ENCODE data around the gene MPO.

The MPO gene

GRCh38 chr17:58306131-58306951 lies 25.6 kb upstream of the MPO start:
- H3K9me3 ChIP-seq (ENCODE audit: control extremely low read depth in 1 of 5, control insufficient read depth in 4 of 5, insufficient read depth in 2 of 5, low read depth in 1 of 5, low read length in 4 of 5), result no peaks in the 10 kb centered on the region
- ChIA-PET CTCF (interaction anchor here (0.9 to 7.0 kb wide), 4 partner anchors 10 to 107 kb away, joined by 3 to 55 read pairs (median 8); partner anchors contain the start of gene MPO), POLR2A (no interaction called here)
- H3K27me3 ChIP-seq (replicated peaks in 2 of 5; ENCODE audit: control insufficient read depth in 4 of 5, insufficient read depth in 5 of 5, low read length in 4 of 5), result no peaks in the 10 kb centered on the region
- no peak for DNase-seq
- peaks cover 0 to 54% (median 10%) of the 10 kb centered on the region in 4 experiments for H3K4me1 ChIP-seq (ENCODE audit: control extremely low read depth in 1 of 4, control insufficient read depth in 4 of 4, insufficient read depth in 4 of 4, low read length in 3 of 4)
- WGBS (ENCODE audit: insufficient coverage), result 94% methylated on average over 9 of the region's 19 CpGs
- no peak overlapping the region for H3K4me3 ChIP-seq (ENCODE audit: control insufficient read depth in 1 of 7, extremely low read depth in 1 of 7, insufficient read depth in 4 of 7, low read depth in 2 of 7, low read length in 6 of 7)
- H3K27ac ChIP-seq (ENCODE audit: insufficient read depth in 1 of 2, low read depth in 1 of 2, low read length in 2 of 2, poor library complexity in 1 of 2, severe bottlenecking in 2 of 2), result no peak overlapping the region
- H3K36me3 ChIP-seq (ENCODE audit: control insufficient read depth in 4 of 4, insufficient read depth in 4 of 4, low read length in 3 of 4), result peaks cover 0 to 64% (median 0%) of the 10 kb centered on the region in 4 experiments

GRCh38 chr17:58305626-58306025 lies 24.9 kb upstream of the MPO start:
- peaks cover 0 to 60% (median 10%) of the 10 kb centered on the region in 4 experiments for H3K4me1 ChIP-seq (ENCODE audit: control extremely low read depth in 1 of 4, control insufficient read depth in 4 of 4, insufficient read depth in 4 of 4, low read length in 3 of 4)
- DNase-seq, result no peak
- no peak overlapping the region for H3K4me3 ChIP-seq (ENCODE audit: control insufficient read depth in 1 of 7, extremely low read depth in 1 of 7, insufficient read depth in 4 of 7, low read depth in 2 of 7, low read length in 6 of 7)
- H3K9me3 ChIP-seq (ENCODE audit: control extremely low read depth in 1 of 5, control insufficient read depth in 4 of 5, insufficient read depth in 2 of 5, low read depth in 1 of 5, low read length in 4 of 5), result no peaks in the 10 kb centered on the region
- ChIA-PET POLR2A (no interaction called here), CTCF (interaction anchor here (0.9 to 7.0 kb wide), 6 partner anchors 11 to 209 kb away, joined by 3 to 55 read pairs (median 5); partner anchors contain the start of genes MPO and MTMR4)
- WGBS (ENCODE audit: insufficient coverage), result 95% methylated on average over 4 of the region's 8 CpGs
- no peaks in the 10 kb centered on the region for H3K27me3 ChIP-seq (replicated peaks in 2 of 5; ENCODE audit: control insufficient read depth in 4 of 5, insufficient read depth in 5 of 5, low read length in 4 of 5)
- H3K36me3 ChIP-seq (ENCODE audit: control insufficient read depth in 4 of 4, insufficient read depth in 4 of 4, low read length in 3 of 4), result peaks cover 0 to 60% (median 0%) of the 10 kb centered on the region in 4 experiments
- H3K27ac ChIP-seq (ENCODE audit: insufficient read depth in 1 of 2, low read depth in 1 of 2, low read length in 2 of 2, poor library complexity in 1 of 2, severe bottlenecking in 2 of 2), result no peak overlapping the region

- no peak overlapping the region for H3K27ac ChIP-seq (ENCODE audit: insufficient read depth in 1 of 2, low read depth in 1 of 2, low read length in 2 of 2, poor library complexity in 1 of 2, severe bottlenecking in 2 of 2)
- H3K9me3 ChIP-seq (ENCODE audit: control extremely low read depth in 1 of 5, control insufficient read depth in 4 of 5, insufficient read depth in 2 of 5, low read depth in 1 of 5, low read length in 4 of 5), result no peaks in the 10 kb centered on the region
- 99% methylated on average over 13 of the region's 14 CpGs for WGBS (ENCODE audit: insufficient coverage)
- no peak for DNase-seq
- ChIA-PET CTCF (interaction anchor here (1.0 to 7.0 kb wide), 12 partner anchors 10 to 210 kb away, joined by 3 to 55 read pairs (median 6); partner anchors contain the start of genes MPO, MTMR4 and TSPOAP1), POLR2A (no interaction called here)
- no peaks in the 10 kb centered on the region for H3K27me3 ChIP-seq (replicated peaks in 2 of 5; ENCODE audit: control insufficient read depth in 4 of 5, insufficient read depth in 5 of 5, low read length in 4 of 5)
- no peak overlapping the region for H3K4me3 ChIP-seq (ENCODE audit: control insufficient read depth in 1 of 7, extremely low read depth in 1 of 7, insufficient read depth in 4 of 7, low read depth in 2 of 7, low read length in 6 of 7)
- peaks cover 0 to 54% (median 9%) of the 10 kb centered on the region in 4 experiments for H3K4me1 ChIP-seq (ENCODE audit: control extremely low read depth in 1 of 4, control insufficient read depth in 4 of 4, insufficient read depth in 4 of 4, low read length in 3 of 4)
- peaks cover 0 to 54% (median 0%) of the 10 kb centered on the region in 4 experiments for H3K36me3 ChIP-seq (ENCODE audit: control insufficient read depth in 4 of 4, insufficient read depth in 4 of 4, low read length in 3 of 4)
These were observed 24.2 kb upstream of the MPO start for GRCh38 chr17:58304750-58305486.

- 46% methylated on average over 3 of the region's 10 CpGs for WGBS (ENCODE audit: insufficient coverage)
- Histone ChIP-seq H3K4me3 (ENCODE audit: control insufficient read depth in 1 of 7, extremely low read depth in 1 of 7, insufficient read depth in 4 of 7, low read depth in 2 of 7, low read length in 6 of 7) (no peak overlapping the region), H3K27me3 (replicated peaks in 2 of 5; ENCODE audit: control insufficient read depth in 4 of 5, insufficient read depth in 5 of 5, low read length in 4 of 5) (no peaks in the 10 kb centered on the region), H3K36me3 (ENCODE audit: control insufficient read depth in 4 of 4, insufficient read depth in 4 of 4, low read length in 3 of 4) (peaks cover 0 to 51% (median 0%) of the 10 kb centered on the region in 4 experiments), H3K4me1 (ENCODE audit: control extremely low read depth in 1 of 4, control insufficient read depth in 4 of 4, insufficient read depth in 4 of 4, low read length in 3 of 4) (peaks cover 0 to 46% (median 4%) of the 10 kb centered on the region in 4 experiments), H3K27ac (ENCODE audit: insufficient read depth in 1 of 2, low read depth in 1 of 2, low read length in 2 of 2, poor library complexity in 1 of 2, severe bottlenecking in 2 of 2) (no peak overlapping the region), H3K9me3 (ENCODE audit: control extremely low read depth in 1 of 5, control insufficient read depth in 4 of 5, insufficient read depth in 2 of 5, low read depth in 1 of 5, low read length in 4 of 5) (no peaks in the 10 kb centered on the region)
- DNase-seq, result peak; percentile 63 to 76 (median 68)
- ChIA-PET CTCF (interaction anchor here (0.9 to 7.0 kb wide), 18 partner anchors 8 to 211 kb away, joined by 3 to 55 read pairs (median 4); partner anchors contain the start of genes MPO, MTMR4 and TSPOAP1), POLR2A (no interaction called here)
These were observed 23.4 kb upstream of the MPO start for GRCh38 chr17:58303971-58304749.

DNA sequence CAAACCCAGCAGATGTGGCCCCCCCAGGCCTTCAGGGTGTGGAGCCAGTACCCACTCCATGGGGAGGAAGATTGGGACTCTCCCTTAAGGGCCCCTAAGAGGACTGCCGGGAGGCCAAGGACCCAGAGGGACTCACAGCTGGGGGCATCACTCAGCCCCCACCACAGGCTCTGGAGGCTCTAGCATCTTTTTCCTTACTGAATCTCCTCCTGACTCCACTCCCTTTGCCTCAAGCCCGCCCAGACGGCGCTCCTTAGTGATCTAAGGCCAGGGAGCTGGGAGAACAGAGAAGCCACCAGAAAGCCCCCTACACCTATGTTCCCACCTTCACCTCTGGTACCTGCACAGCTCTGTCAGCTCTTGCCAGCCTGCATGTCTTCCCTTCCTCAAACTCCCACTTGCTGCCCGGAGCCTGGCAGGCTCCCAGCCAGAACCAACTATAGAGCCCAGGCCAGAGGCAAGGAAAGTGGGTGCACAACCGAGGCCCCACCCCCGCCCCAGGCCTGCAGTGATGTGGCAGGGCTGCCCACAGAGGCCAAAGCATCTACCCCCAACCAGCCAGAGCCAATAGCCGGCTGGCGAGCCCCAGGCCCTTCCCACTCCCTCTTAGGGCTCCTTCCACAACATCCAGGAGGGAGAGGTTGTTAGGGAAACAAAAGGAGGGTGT lies 22.3 kb upstream of the MPO start:
- Histone ChIP-seq H3K27ac (ENCODE audit: insufficient read depth in 1 of 2, low read depth in 1 of 2, low read length in 2 of 2, poor library complexity in 1 of 2, severe bottlenecking in 2 of 2) (no peak overlapping the region), H3K27me3 (replicated peaks in 2 of 5; ENCODE audit: control insufficient read depth in 4 of 5, insufficient read depth in 5 of 5, low read length in 4 of 5) (no peaks in the 10 kb centered on the region), H3K4me3 (ENCODE audit: control insufficient read depth in 1 of 7, extremely low read depth in 1 of 7, insufficient read depth in 4 of 7, low read depth in 2 of 7, low read length in 6 of 7) (no peak overlapping the region), H3K4me1 (ENCODE audit: control extremely low read depth in 1 of 4, control insufficient read depth in 4 of 4, insufficient read depth in 4 of 4, low read length in 3 of 4) (peaks cover 0 to 40% (median 4%) of the 10 kb centered on the region in 4 experiments), H3K36me3 (ENCODE audit: control insufficient read depth in 4 of 4, insufficient read depth in 4 of 4, low read length in 3 of 4) (peaks cover 0 to 46% (median 0%) of the 10 kb centered on the region in 4 experiments), H3K9me3 (ENCODE audit: control extremely low read depth in 1 of 5, control insufficient read depth in 4 of 5, insufficient read depth in 2 of 5, low read depth in 1 of 5, low read length in 4 of 5) (peaks cover 0 to 3% (median 0%) of the 10 kb centered on the region in 5 experiments)
- 97% methylated on average over 6 of the region's 9 CpGs for WGBS (ENCODE audit: insufficient coverage)
- ChIA-PET POLR2A (no interaction called here), CTCF (interaction anchor here (0.7 to 7.0 kb wide), 9 partner anchors 10 to 44 kb away, joined by 3 to 55 read pairs (median 4); partner anchors contain the start of gene MPO)
- no peak for DNase-seq

- Histone ChIP-seq H3K4me3 (ENCODE audit: control insufficient read depth in 1 of 7, extremely low read depth in 1 of 7, insufficient read depth in 4 of 7, low read depth in 2 of 7, low read length in 6 of 7) (no peak overlapping the region), H3K27ac (ENCODE audit: insufficient read depth in 1 of 2, low read depth in 1 of 2, low read length in 2 of 2, poor library complexity in 1 of 2, severe bottlenecking in 2 of 2) (no peak overlapping the region), H3K4me1 (ENCODE audit: control extremely low read depth in 1 of 4, control insufficient read depth in 4 of 4, insufficient read depth in 4 of 4, low read length in 3 of 4) (peaks cover 0 to 40% (median 4%) of the 10 kb centered on the region in 4 experiments), H3K27me3 (replicated peaks in 2 of 5; ENCODE audit: control insufficient read depth in 4 of 5, insufficient read depth in 5 of 5, low read length in 4 of 5) (no peaks in the 10 kb centered on the region), H3K9me3 (ENCODE audit: control extremely low read depth in 1 of 5, control insufficient read depth in 4 of 5, insufficient read depth in 2 of 5, low read depth in 1 of 5, low read length in 4 of 5) (peaks cover 0 to 3% (median 0%) of the 10 kb centered on the region in 5 experiments), H3K36me3 (ENCODE audit: control insufficient read depth in 4 of 4, insufficient read depth in 4 of 4, low read length in 3 of 4) (peaks cover 0 to 40% (median 0%) of the 10 kb centered on the region in 4 experiments)
- ChIA-PET POLR2A (no interaction called here), CTCF (interaction anchor here (0.7 to 7.0 kb wide), 8 partner anchors 10 to 36 kb away, joined by 3 to 55 read pairs (median 4); partner anchors contain the start of gene MPO)
- no peak for DNase-seq
- 100% methylated on average over 3 of the region's 9 CpGs for WGBS (ENCODE audit: insufficient coverage)
These were observed 21.6 kb upstream of the MPO start for GRCh38 chr17:58302171-58302918.

Measured in common myeloid progenitor, CD34-positive (primary cell).